GM12878 (cell line): ENCODE measurements around the gene ATG9A.

Experiments
- CBX5 ChIP-seq: sonication (generic); IDR thresholded peaks from 2 replicates; pipeline ENCODE4 v1.6.1; 2016; ENCODE audit warnings: low read depth, moderate library complexity, mild to moderate bottlenecking, inconsistent platforms
- ESRRA ChIP-seq: IDR thresholded peaks from 2 replicates; pipeline ENCODE4 v1.6.1; 2012; ENCODE audit warnings: mild to moderate bottlenecking, low read length, improper control_type of control experiment
- IKZF1 ChIP-seq: fragments of 450-650 bp; conservative IDR thresholded peaks from 2 replicates; pipeline ENCODE4 v1.6.1; 2017; ENCODE audit warnings: antibody characterized with exemption, mild to moderate bottlenecking
- JUND ChIP-seq: IDR thresholded peaks from 2 replicates; pipeline ENCODE4 v1.6.1; 2012; ENCODE audit warnings: low read depth, mild to moderate bottlenecking, low read length, improper control_type of control experiment, moderate library complexity
- MYC ChIP-seq: IDR thresholded peaks from 2 replicates; pipeline ENCODE4 v1.6.1; 2011; ENCODE audit warnings: mild to moderate bottlenecking, low read length, moderate library complexity, inconsistent platforms; ENCODE audit not compliant: insufficient read depth, insufficient replicate concordance, insufficient read length, severe bottlenecking
- POLR2A ChIP-seq: IDR thresholded peaks from 2 replicates; pipeline ENCODE4 v1.6.1; 2011; ENCODE audit warnings: low read depth, mild to moderate bottlenecking, low read length
- POLR2AphosphoS5 ChIP-seq: IDR thresholded peaks from 2 replicates; pipeline ENCODE4 v1.6.1; 2011; ENCODE audit warnings: mild to moderate bottlenecking, low read length, inconsistent platforms
- RAD21 ChIP-seq: IDR thresholded peaks from 2 replicates; pipeline ENCODE4 v1.6.1; 2011; ENCODE audit warnings: mild to moderate bottlenecking, low read depth, low read length, moderate library complexity; ENCODE audit not compliant: insufficient read depth
- RCOR1 ChIP-seq: conservative IDR thresholded peaks from 2 replicates; pipeline ENCODE4 v1.6.1; 2012; ENCODE audit warnings: low read depth, low read length, improper control_type of control experiment
- TCF12 ChIP-seq: IDR thresholded peaks from 2 replicates; pipeline ENCODE4 v1.6.1; 2011; ENCODE audit warnings: low read depth, mild to moderate bottlenecking, low read length
- ZNF24 ChIP-seq: fragments of 450-650 bp; IDR thresholded peaks from 2 replicates; pipeline ENCODE4 v1.6.1; 2017; ENCODE audit warnings: antibody characterized with exemption, mild to moderate bottlenecking
- TF ChIP-seq, protein P1 (sequence below), 3 experiments: IDR thresholded peaks in 2 of 3; conservative IDR thresholded peaks in 1 of 3; 2 replicates each; pipeline ENCODE4 v1.5.1; 2011; ENCODE audit warnings: low read depth in 3 of 3, low read length in 3 of 3, mild to moderate bottlenecking in 3 of 3, control low read depth in 2 of 3, moderate library complexity in 2 of 3, inconsistent platforms in 1 of 3, mixed read lengths in 1 of 3; ENCODE audit not compliant: control insufficient read depth in 2 of 3, insufficient read depth in 1 of 3; ENCODE audit errors: extremely low read depth in 1 of 3
- TF ChIP-seq, protein P2 (sequence below): IDR thresholded peaks from 2 replicates; pipeline ENCODE4 v1.6.1; 2012; ENCODE audit warnings: mild to moderate bottlenecking, low read depth, low read length

DNA sequence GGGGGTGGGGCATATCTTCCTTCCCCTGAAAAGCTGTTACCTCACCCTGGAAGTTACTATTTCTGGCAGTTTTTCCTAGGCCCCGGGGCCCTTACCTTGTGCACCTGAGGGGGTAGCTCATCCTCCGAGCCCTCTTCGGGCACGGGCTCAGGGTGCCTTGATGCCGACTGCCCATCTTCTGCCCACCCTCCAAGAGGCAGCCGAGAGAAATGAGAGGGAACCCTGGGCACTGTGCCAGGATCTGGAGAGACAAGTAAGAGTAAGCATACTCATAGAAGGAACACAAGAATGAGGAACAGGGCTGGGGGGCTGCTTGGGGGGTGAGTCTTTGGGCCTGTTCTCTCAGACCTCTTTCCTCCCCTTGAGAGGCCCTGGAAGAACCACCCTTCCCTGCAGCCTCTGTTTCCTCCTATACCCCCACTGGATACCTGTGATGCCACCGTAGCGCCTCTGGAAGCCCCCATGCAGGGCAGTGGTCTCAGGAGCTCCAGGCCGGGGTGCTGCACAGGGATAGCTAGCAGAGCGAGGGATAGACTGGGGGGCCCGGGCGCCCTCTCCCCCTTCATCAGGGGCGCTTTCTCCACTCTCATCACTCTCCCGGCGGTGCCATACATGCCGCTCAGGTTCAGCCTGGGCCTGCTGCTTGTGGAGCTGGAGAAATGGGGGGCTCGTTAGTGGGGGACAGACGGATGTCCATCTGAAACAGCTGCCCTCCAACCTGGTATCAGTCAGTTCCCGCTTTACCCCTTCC is 8.6 kb downstream of the ATG9A start:
- no peak for TF ChIP-seq IKZF1
- TF ChIP-seq, protein P1, sequence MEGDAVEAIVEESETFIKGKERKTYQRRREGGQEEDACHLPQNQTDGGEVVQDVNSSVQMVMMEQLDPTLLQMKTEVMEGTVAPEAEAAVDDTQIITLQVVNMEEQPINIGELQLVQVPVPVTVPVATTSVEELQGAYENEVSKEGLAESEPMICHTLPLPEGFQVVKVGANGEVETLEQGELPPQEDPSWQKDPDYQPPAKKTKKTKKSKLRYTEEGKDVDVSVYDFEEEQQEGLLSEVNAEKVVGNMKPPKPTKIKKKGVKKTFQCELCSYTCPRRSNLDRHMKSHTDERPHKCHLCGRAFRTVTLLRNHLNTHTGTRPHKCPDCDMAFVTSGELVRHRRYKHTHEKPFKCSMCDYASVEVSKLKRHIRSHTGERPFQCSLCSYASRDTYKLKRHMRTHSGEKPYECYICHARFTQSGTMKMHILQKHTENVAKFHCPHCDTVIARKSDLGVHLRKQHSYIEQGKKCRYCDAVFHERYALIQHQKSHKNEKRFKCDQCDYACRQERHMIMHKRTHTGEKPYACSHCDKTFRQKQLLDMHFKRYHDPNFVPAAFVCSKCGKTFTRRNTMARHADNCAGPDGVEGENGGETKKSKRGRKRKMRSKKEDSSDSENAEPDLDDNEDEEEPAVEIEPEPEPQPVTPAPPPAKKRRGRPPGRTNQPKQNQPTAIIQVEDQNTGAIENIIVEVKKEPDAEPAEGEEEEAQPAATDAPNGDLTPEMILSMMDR (IDR thresholded peaks at IDR 0.05 in 2 of 3, conservative IDR thresholded peaks at IDR 0.05 in 1 of 3; ENCODE audit: control insufficient read depth in 2 of 3, extremely low read depth in 1 of 3, insufficient read depth in 1 of 3, low read depth in 3 of 3, low read length in 3 of 3) = no peak
- no peak for TF ChIP-seq TCF12
- TF ChIP-seq POLR2A = no peak
- no peak for TF ChIP-seq ESRRA
- TF ChIP-seq RAD21 = no peak
- TF ChIP-seq, protein P2, sequence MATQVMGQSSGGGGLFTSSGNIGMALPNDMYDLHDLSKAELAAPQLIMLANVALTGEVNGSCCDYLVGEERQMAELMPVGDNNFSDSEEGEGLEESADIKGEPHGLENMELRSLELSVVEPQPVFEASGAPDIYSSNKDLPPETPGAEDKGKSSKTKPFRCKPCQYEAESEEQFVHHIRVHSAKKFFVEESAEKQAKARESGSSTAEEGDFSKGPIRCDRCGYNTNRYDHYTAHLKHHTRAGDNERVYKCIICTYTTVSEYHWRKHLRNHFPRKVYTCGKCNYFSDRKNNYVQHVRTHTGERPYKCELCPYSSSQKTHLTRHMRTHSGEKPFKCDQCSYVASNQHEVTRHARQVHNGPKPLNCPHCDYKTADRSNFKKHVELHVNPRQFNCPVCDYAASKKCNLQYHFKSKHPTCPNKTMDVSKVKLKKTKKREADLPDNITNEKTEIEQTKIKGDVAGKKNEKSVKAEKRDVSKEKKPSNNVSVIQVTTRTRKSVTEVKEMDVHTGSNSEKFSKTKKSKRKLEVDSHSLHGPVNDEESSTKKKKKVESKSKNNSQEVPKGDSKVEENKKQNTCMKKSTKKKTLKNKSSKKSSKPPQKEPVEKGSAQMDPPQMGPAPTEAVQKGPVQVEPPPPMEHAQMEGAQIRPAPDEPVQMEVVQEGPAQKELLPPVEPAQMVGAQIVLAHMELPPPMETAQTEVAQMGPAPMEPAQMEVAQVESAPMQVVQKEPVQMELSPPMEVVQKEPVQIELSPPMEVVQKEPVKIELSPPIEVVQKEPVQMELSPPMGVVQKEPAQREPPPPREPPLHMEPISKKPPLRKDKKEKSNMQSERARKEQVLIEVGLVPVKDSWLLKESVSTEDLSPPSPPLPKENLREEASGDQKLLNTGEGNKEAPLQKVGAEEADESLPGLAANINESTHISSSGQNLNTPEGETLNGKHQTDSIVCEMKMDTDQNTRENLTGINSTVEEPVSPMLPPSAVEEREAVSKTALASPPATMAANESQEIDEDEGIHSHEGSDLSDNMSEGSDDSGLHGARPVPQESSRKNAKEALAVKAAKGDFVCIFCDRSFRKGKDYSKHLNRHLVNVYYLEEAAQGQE = no peak
- no peak for TF ChIP-seq MYC
- no peak for TF ChIP-seq ZNF24
- no peak for TF ChIP-seq JUND
- no peak for TF ChIP-seq CBX5
- no peak for TF ChIP-seq POLR2AphosphoS5
- TF ChIP-seq RCOR1 = no peak
